Natural killer cell (primary cell): ENCODE data around the gene TGM2. TPM values are rescaled to one million over a fixed set of nuclear protein-coding genes. Genes with fewer than 3 reads are reported as not detected.

Experiments
- ATAC-seq, 3 donors: fragments of 150-1000 bp in 2 of 3; fragments of 200-7000 bp in 1 of 3; cut with Tn5 transposase; 1 replicate in 1 of 3; 2 replicates in 2 of 3; pipeline ENCODE4 v1.10.0; 2021; ENCODE audit warnings: mild to moderate bottlenecking in 2 of 3, moderate library complexity in 2 of 3
- DNase-seq, 2 donors: peaks; one replicate each; pipeline versions ENCODE4 v3.0.0 to v3.0.0-alpha.2; 2013 to 2021; ENCODE audit warnings: mixed read lengths in 1 of 2
- H3K27ac ChIP-seq: one replicate; pipeline ENCODE4 v1.5.1; 2013; ENCODE audit warnings: mild to moderate bottlenecking, low read length
- H3K27me3 ChIP-seq: one replicate; pipeline ENCODE4 v1.6.1; 2013; ENCODE audit warnings: low read length; ENCODE audit not compliant: control insufficient read depth, insufficient read depth
- H3K36me3 ChIP-seq: one replicate; pipeline ENCODE4 v1.6.1; 2013; ENCODE audit warnings: low read length; ENCODE audit not compliant: control insufficient read depth, insufficient read depth
- H3K4me1 ChIP-seq: one replicate; pipeline ENCODE4 v1.6.1; 2013; ENCODE audit warnings: low read length; ENCODE audit not compliant: control insufficient read depth, insufficient read depth
- H3K4me3 ChIP-seq: one replicate; pipeline ENCODE4 v1.5.1; 2013; ENCODE audit warnings: low read length
- H3K9me3 ChIP-seq: one replicate; pipeline ENCODE4 v1.6.1; 2013; ENCODE audit warnings: low read length; ENCODE audit not compliant: control insufficient read depth, insufficient read depth
- H3K27ac Mint-ChIP-seq, 2 donors: one replicate each; pipeline ENCODE4 v1.8.0; 2022; ENCODE audit warnings: mild to moderate bottlenecking in 2 of 2, mixed read lengths in 2 of 2, moderate library complexity in 1 of 2
- H3K27me3 Mint-ChIP-seq, 2 donors: one replicate each; pipeline ENCODE4 v1.8.0; 2022; ENCODE audit warnings: low read depth in 2 of 2, mixed read lengths in 2 of 2
- H3K36me3 Mint-ChIP-seq: one replicate; pipeline ENCODE4 v1.8.0; 2022; ENCODE audit warnings: mixed read lengths
- H3K4me1 Mint-ChIP-seq, 2 donors: one replicate each; pipeline ENCODE4 v1.8.0; 2022; ENCODE audit warnings: mixed read lengths in 2 of 2
- H3K4me3 Mint-ChIP-seq: one replicate; pipeline ENCODE4 v1.8.0; 2022; ENCODE audit warnings: mild to moderate bottlenecking, moderate library complexity, mixed read lengths
- H3K9me3 Mint-ChIP-seq, 2 donors: one replicate each; pipeline ENCODE4 v1.8.0; 2022; ENCODE audit warnings: mixed read lengths in 2 of 2
- WGBS: methylation state at CpG from one replicate; pipeline ENCODE4 v1.1.7; 2013; ENCODE audit warnings: missing lambda C conversion rate; ENCODE audit not compliant: insufficient coverage; 5-methylcytosine and 5-hydroxymethylcytosine counted together
- intact Hi-C: fragments of 100-400 bp; cut with micrococcal nuclease; formaldehyde crosslinking; loops from one replicate; pipeline ENCODE4 v1.14.2; 2022
- total RNA-seq, 4 donors: library from RNA; stranded (reverse); fragments of 120-200 nt in 1 of 4; gene quantifications; one replicate each; pipeline versions ENCODE4 v1.2.3 to v1.2.4, GENCODE V29; 2013 to 2022
- TF ChIP-seq, protein P1 (sequence below): fragments of 200-600 bp; IDR thresholded peaks from one replicate; pipeline ENCODE4 v1.8.0; 2022; ENCODE audit warnings: antibody characterized with exemption

TGM2 gene
- total RNA-seq, 3 donors from 2014 or later (not counting 1 experiment from before 2014, with no cell fraction given) = 0.33 TPM; not detected in 1

- no peaks in the 10 kb centered on the region for H3K36me3 ChIP-seq
- H3K4me3 ChIP-seq = no peak overlapping the region
- Mint-ChIP-seq H3K27me3 (peaks cover 6 to 15% of the 10 kb centered on the region in 2 donors), H3K27ac (peak overlapping the region in 1 of 2 donors; percentile 33), H3K4me3 (no peak overlapping the region), H3K36me3 (no peaks in the 10 kb centered on the region), H3K9me3 (no peaks in the 10 kb centered on the region), H3K4me1 (peaks cover 12 to 14% of the 10 kb centered on the region in 2 donors)
- intact Hi-C loops = no loop called here
- peaks cover 2% of the 10 kb centered on the region for H3K27me3 ChIP-seq
- 66% methylated on average over 7 of the region's 8 CpGs for WGBS
- H3K9me3 ChIP-seq = no peaks in the 10 kb centered on the region
- peak in 1 of 3 donors; percentile 51 for ATAC-seq
- TF ChIP-seq, protein P1, sequence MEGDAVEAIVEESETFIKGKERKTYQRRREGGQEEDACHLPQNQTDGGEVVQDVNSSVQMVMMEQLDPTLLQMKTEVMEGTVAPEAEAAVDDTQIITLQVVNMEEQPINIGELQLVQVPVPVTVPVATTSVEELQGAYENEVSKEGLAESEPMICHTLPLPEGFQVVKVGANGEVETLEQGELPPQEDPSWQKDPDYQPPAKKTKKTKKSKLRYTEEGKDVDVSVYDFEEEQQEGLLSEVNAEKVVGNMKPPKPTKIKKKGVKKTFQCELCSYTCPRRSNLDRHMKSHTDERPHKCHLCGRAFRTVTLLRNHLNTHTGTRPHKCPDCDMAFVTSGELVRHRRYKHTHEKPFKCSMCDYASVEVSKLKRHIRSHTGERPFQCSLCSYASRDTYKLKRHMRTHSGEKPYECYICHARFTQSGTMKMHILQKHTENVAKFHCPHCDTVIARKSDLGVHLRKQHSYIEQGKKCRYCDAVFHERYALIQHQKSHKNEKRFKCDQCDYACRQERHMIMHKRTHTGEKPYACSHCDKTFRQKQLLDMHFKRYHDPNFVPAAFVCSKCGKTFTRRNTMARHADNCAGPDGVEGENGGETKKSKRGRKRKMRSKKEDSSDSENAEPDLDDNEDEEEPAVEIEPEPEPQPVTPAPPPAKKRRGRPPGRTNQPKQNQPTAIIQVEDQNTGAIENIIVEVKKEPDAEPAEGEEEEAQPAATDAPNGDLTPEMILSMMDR = no peak
- H3K27ac ChIP-seq = peak overlapping the region; percentile 13
- DNase-seq = no peak
- peaks cover 18% of the 10 kb centered on the region for H3K4me1 ChIP-seq
Measured at GRCh38 chr20:38168791-38169589, 3.9 kb upstream of the TGM2 start.

DNA sequence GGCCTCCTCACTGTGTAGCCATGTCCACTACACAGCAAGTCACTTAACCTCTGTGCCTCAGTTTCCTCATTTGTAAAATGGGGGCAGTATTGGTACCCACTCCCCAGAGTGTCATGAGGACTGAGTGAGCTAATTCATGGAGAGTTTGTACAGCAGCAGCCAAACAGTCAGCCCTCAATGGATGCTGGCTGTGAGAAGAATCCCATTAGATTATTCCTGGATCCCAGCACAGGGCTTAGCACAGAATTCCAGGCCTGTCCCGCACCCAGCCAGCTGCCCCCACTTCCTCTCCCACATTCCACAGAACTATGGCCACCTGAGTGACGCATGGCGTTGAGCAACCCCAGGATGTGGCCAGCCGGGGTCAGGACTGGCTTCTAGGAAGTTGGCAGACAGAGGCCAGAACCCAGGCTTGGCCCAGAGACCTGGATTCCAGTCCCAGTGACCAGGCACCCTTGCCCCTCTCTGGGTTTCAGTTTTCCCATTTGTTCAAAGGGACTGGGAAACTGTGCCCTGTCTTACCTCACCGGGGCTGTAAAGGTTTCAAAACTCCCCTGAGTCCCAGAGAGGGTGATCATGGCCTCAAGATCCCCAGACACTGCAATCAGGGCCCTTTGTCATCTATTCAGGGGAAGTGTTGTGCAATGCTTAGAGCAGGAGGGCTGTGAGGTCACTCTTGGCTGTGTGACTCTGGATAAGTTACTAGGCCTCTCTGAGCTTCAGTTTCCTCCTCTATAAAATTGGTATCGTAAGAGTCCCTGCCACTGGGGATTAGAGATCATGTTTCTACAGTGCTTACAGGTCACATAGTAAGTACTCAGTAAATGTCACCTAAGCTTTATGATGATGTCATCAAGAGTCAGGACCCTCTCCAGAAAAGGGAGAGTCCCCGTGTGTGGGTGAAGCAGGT lies 3.0 kb upstream of the TGM2 start:
- ATAC-seq (peak in 1 of 3 donors; percentile 38), DNase-seq (no peak)
- Histone ChIP-seq H3K36me3 (no peaks in the 10 kb centered on the region), H3K4me1 (peaks cover 18% of the 10 kb centered on the region), H3K9me3 (no peaks in the 10 kb centered on the region), H3K27ac (peak overlapping the region; percentile 13), H3K27me3 (peaks cover 2% of the 10 kb centered on the region), H3K4me3 (no peak overlapping the region)
- no peaks in the 10 kb centered on the region for H3K9me3 Mint-ChIP-seq
- TF ChIP-seq, protein P1 = no peak
- H3K36me3 Mint-ChIP-seq = no peaks in the 10 kb centered on the region
- intact Hi-C loops = no loop called here
- H3K4me3 Mint-ChIP-seq = no peak overlapping the region
- peaks cover 12 to 14% of the 10 kb centered on the region in 2 donors for H3K4me1 Mint-ChIP-seq
- WGBS = 64% methylated on average over 7 of the region's 7 CpGs
- H3K27ac Mint-ChIP-seq = peak overlapping the region in 1 of 2 donors; percentile 33
- H3K27me3 Mint-ChIP-seq = peaks cover 6 to 10% of the 10 kb centered on the region in 2 donors

- intact Hi-C loops = no loop called here
- H3K27ac Mint-ChIP-seq = no peak overlapping the region
- ATAC-seq = no peak
- H3K4me1 Mint-ChIP-seq = peaks cover 12 to 14% of the 10 kb centered on the region in 2 donors
- H3K4me1 ChIP-seq = peaks cover 18% of the 10 kb centered on the region
- H3K36me3 Mint-ChIP-seq = no peaks in the 10 kb centered on the region
- 88% methylated on average over 8 of the region's 8 CpGs for WGBS
- no peaks in the 10 kb centered on the region for H3K36me3 ChIP-seq
- H3K27me3 Mint-ChIP-seq = peaks cover 6 to 7% of the 10 kb centered on the region in 2 donors
- no peaks in the 10 kb centered on the region for H3K9me3 ChIP-seq
- no peak overlapping the region for H3K27ac ChIP-seq
- no peak for DNase-seq
- H3K4me3 ChIP-seq = no peak overlapping the region
- no peaks in the 10 kb centered on the region for H3K9me3 Mint-ChIP-seq
- peaks cover 2% of the 10 kb centered on the region for H3K27me3 ChIP-seq
- TF ChIP-seq, protein P1 = no peak
- no peak overlapping the region for H3K4me3 Mint-ChIP-seq
Measured at GRCh38 chr20:38167328-38167850, 2.3 kb upstream of the TGM2 start.
